Thyroid gland (tissue), 4 donors: Measurements from ENCODE around the gene ACACA.

Experiments
- CTCF ChIP-seq, 6 experiments: fragments of 200-600 bp in 3 of 6; fragments of 450-650 bp in 3 of 6; sonication (generic) in 3 of 6; IDR thresholded peaks; one replicate each; pipeline ENCODE4 v1.5.1; 2016 to 2019; ENCODE audit warnings: antibody characterized with exemption in 6 of 6, mild to moderate bottlenecking in 2 of 6, inconsistent platforms in 1 of 6, moderate library complexity in 1 of 6
- POLR2A ChIP-seq, 2 donors: fragments of 450-650 bp; IDR thresholded peaks; one replicate each; pipeline ENCODE4 v1.6.1; 2017; ENCODE audit warnings: antibody characterized with exemption in 2 of 2, mild to moderate bottlenecking in 2 of 2, moderate library complexity in 1 of 2

GRCh38 chr17:37295888-37296287 lies 110.7 kb downstream of the ACACA start:
- TF ChIP-seq CTCF (IDR thresholded peaks at IDR 0.05) (no peak), POLR2A (IDR thresholded peaks at IDR 0.05) (no peak)
